ENCODE results near the gene WDR46. TPM values are rescaled to one million over a fixed set of nuclear protein-coding genes. Genes with fewer than 3 reads are reported as not detected.

Gene WDR46
- total RNA-seq, 1 experiment from 2014 or later = 90.6 TPM

- Histone ChIP-seq H3K36me3 (ENCODE audit: control insufficient read depth in 1 of 2, insufficient read depth in 2 of 2, low read length in 2 of 2) (no peaks in the 10 kb centered on the region), H3K27ac (ENCODE audit: low read depth, low read length) (peak overlapping the region; percentile 90), H3K4me3 (replicated peaks in 1 of 2; ENCODE audit: low read depth in 1 of 2, low read length in 2 of 2) (peak overlapping the region; percentile 74 to 85), H3K9me3 (ENCODE audit: control insufficient read depth in 1 of 2, insufficient read depth in 1 of 2, low read depth in 1 of 2, low read length in 2 of 2) (no peaks in the 10 kb centered on the region), H3K4me2 (ENCODE audit: low read length) (peak overlapping the region; percentile 99), H3K9ac (ENCODE audit: low read length) (peak overlapping the region; percentile 88), H3K4me1 (ENCODE audit: control insufficient read depth in 1 of 2, insufficient read depth in 2 of 2, low read length in 2 of 2) (peaks cover 16 to 37% of the 10 kb centered on the region in 2 experiments), H3K79me2 (ENCODE audit: insufficient read depth, low read length) (no peaks in the 10 kb centered on the region), H3K27me3 (ENCODE audit: insufficient read depth, low read length) (no peaks in the 10 kb centered on the region), H3K9me2 (ENCODE audit: insufficient read depth) (no peaks in the 10 kb centered on the region), H4K20me1 (ENCODE audit: insufficient read depth) (no peaks in the 10 kb centered on the region), H2AFZ (ENCODE audit: low read depth, low read length, poor library complexity, severe bottlenecking) (no peak overlapping the region)
- intact Hi-C loops (cut with micrococcal nuclease) = loop anchor here (1.0 to 2.0 kb wide), 7 partner anchors 44 to 249 kb away; partner anchors contain the start of genes HSD17B8, RXRB and SLC39A7
- RAD21 ChIA-PET (ENCODE audit: low non-redundant PET in 1 of 2, low total read pairs in 2 of 2, uncharacterized antibody in 2 of 2, unreplicated experiment in 2 of 2) = interaction anchor here in 1 of 2 experiments (0.7 to 1.4 kb wide), 2 partner anchors 51 to 88 kb away, joined by 3 to 5 read pairs; no protein-coding TSS in a partner anchor
- ATAC-seq (peak; percentile 91), DNase-seq (ENCODE audit: low read depth, low spot score) (peak; percentile 99)
- CTCF ChIA-PET = interaction anchor here (0.7 to 4.3 kb wide), 19 partner anchors 9 to 316 kb away, joined by 3 to 49 read pairs (median 6); partner anchors contain the start of genes HSD17B8 and RING1
- BruUV-seq (replicated peaks) = no TSS peak
- POLR2A ChIA-PET = interaction anchor here (0.6 to 4.0 kb wide), 9 partner anchors 9 to 277 kb away, joined by 3 to 24 read pairs (median 5); partner anchors contain the start of genes B3GALT4, RPS18 and VPS52
- TF ChIP-seq REST (IDR thresholded peaks at IDR 0.05; ENCODE audit: low read depth) (no peak), FOSL1 (IDR thresholded peaks at IDR 0.05; ENCODE audit: low read depth) (no peak; the same call in 1 of the 2 replicates), ATF3 (IDR thresholded peaks at IDR 0.05) (no peak), CTCF (IDR thresholded peaks at IDR 0.05 in 2 of 3, conservative IDR thresholded peaks at IDR 0.05 in 1 of 3; ENCODE audit: borderline replicate concordance in 1 of 3, insufficient read depth in 1 of 3, low read depth in 2 of 3, low read length in 2 of 3) (no peak), MAX (IDR thresholded peaks at IDR 0.05) (peak; percentile 58; the same call in 1 of the 2 replicates), JUND (IDR thresholded peaks at IDR 0.05) (no peak), EGR1 (IDR thresholded peaks at IDR 0.05; ENCODE audit: low read depth) (peak; percentile 90), ZFX (IDR thresholded peaks at IDR 0.05) (peak; percentile 66; the same call in 1 of the 2 replicates), ZNF274 (IDR thresholded peaks at IDR 0.05; ENCODE audit: low read depth, low read length) (no peak), TCF7L2 (IDR thresholded peaks at IDR 0.05; ENCODE audit: borderline replicate concordance, extremely low read depth, insufficient read depth, insufficient read length) (peak; percentile 70), SIN3A (IDR thresholded peaks at IDR 0.05; ENCODE audit: low read depth) (peak; percentile 86), EZH2 (IDR thresholded peaks at IDR 0.05) (no peak), YY1 (IDR thresholded peaks at IDR 0.05; ENCODE audit: extremely low read depth, insufficient replicate concordance, low read depth, low read length) (no peak), CEBPB (IDR thresholded peaks at IDR 0.05; ENCODE audit: low read depth) (no peak), SRF (IDR thresholded peaks at IDR 0.05; ENCODE audit: low read depth) (peak; percentile 62; the same call in 1 of the 2 replicates), ELF1 (IDR thresholded peaks at IDR 0.05; ENCODE audit: borderline replicate concordance, low read depth) (no peak), EZH2phosphoT487 (IDR thresholded peaks at IDR 0.05; ENCODE audit: borderline replicate concordance) (no peak), SP1 (IDR thresholded peaks at IDR 0.05; ENCODE audit: low read depth) (peak; percentile 86), POLR2A (IDR thresholded peaks at IDR 0.05; ENCODE audit: borderline replicate concordance, extremely low read depth, insufficient read depth, insufficient read length) (peak; percentile 65), POLR2AphosphoS5 (IDR thresholded peaks at IDR 0.05; ENCODE audit: low read depth, low read length) (peak; percentile 93), RAD21 (IDR thresholded peaks at IDR 0.05; ENCODE audit: low read depth) (no peak), CBX3 (IDR thresholded peaks at IDR 0.05; ENCODE audit: low read depth) (no peak)
Observed at GRCh38 chr6:33248932-33249731, 39.9 kb downstream of the WDR46 start.

Data from HCT116 (cell line).